ENCODE results near the gene RHO. TPM values are rescaled to one million over a fixed set of nuclear protein-coding genes. Genes with fewer than 3 reads are reported as not detected.
A peak's percentile ranks its signal among the peaks of the same experiment; 100 is the strongest.
"Not testable (repeated sequence)": the region's sequence is repeated elsewhere in the genome, so short reads cannot be mapped to it uniquely, and the experiment has no call there.

The RHO gene
- total RNA-seq, 1 donor from 2014 or later = 0.09 TPM

DNA sequence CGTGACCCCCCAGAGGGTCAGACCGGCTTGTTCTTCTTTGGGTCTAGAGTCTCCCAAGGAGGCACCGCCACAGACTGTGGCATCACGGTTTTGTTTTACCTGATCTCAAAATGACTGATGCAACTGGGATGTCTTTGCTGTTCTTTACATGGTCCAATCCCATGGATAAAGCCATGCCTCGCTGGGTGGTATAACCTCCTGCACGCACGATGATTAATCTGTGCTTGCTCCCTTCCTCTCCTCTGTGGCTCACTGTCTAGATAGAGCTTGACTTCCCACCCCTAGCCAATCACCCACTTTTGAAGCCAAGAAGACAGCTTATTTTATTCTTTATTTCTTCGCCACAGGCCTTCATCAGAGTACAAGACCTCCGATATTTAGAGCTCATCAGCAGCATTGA, 36.6 kb upstream of the RHO start:
- TF ChIP-seq, protein P1, sequence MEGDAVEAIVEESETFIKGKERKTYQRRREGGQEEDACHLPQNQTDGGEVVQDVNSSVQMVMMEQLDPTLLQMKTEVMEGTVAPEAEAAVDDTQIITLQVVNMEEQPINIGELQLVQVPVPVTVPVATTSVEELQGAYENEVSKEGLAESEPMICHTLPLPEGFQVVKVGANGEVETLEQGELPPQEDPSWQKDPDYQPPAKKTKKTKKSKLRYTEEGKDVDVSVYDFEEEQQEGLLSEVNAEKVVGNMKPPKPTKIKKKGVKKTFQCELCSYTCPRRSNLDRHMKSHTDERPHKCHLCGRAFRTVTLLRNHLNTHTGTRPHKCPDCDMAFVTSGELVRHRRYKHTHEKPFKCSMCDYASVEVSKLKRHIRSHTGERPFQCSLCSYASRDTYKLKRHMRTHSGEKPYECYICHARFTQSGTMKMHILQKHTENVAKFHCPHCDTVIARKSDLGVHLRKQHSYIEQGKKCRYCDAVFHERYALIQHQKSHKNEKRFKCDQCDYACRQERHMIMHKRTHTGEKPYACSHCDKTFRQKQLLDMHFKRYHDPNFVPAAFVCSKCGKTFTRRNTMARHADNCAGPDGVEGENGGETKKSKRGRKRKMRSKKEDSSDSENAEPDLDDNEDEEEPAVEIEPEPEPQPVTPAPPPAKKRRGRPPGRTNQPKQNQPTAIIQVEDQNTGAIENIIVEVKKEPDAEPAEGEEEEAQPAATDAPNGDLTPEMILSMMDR (IDR thresholded peaks at IDR 0.05; ENCODE audit: unreplicated experiment) = no peak
- Mint-ChIP-seq H3K4me3 (no peak overlapping the region), H3K27me3 (ENCODE audit: low read depth) (no peaks in the 10 kb centered on the region), H3K9me3 (no peaks in the 10 kb centered on the region), H3K27ac (no peak overlapping the region), H3K36me3 (peaks cover 19% of the 10 kb centered on the region), H3K4me1 (peaks cover 26% of the 10 kb centered on the region)
- DNase-seq (ENCODE audit: low spot score in 2 of 2, unreplicated experiment in 2 of 2) = no peak

DNA sequence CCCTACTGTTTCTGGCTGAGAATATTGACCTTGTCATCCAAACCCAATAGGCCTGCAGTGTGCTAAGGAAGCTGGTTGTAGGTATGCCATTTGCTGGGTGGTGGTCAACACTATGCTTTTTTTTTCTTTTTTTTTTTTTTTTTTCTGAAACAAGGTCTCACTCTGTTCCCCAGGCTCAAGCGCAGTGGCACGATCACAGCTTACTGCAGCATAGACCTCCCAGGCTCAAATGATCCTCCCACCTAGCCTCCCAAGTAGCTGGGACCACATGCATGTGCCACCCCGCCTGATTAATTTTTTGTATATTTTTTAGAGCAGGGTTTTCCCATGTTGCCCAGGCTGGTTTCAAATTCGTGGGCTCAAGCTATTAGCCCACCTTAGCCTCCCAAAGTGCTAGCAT, 35.7 kb upstream of the RHO start:
- H3K27me3 Mint-ChIP-seq (ENCODE audit: low read depth) = no peaks in the 10 kb centered on the region
- no peak overlapping the region for H3K27ac Mint-ChIP-seq
- H3K4me3 Mint-ChIP-seq = no peak overlapping the region
- no peak for DNase-seq (ENCODE audit: low spot score in 2 of 2, unreplicated experiment in 2 of 2)
- peaks cover 25% of the 10 kb centered on the region for H3K4me1 Mint-ChIP-seq
- H3K36me3 Mint-ChIP-seq = peaks cover 19% of the 10 kb centered on the region
- TF ChIP-seq, protein P1 (IDR thresholded peaks at IDR 0.05; ENCODE audit: unreplicated experiment) = no peak
- no peaks in the 10 kb centered on the region for H3K9me3 Mint-ChIP-seq

DNA sequence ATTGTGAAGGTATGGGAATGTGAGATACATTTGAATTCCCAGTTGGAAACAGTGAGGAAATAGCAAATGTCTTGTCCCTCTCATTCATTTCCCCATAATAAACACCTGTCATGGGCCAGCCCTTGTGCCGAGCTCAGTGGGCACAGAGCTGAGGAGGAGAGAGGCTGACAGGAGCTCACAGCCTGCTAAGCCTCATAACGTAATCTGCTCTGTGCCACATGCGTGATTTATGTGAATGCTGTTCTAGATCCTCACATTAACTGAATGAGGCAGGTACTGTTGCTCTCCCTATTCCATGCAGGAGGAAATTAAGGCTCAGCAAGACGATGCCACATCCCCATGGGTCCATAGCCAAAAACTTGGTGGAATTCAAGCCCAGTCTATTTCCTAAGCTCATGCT, 35.2 kb upstream of the RHO start:
- H3K4me1 Mint-ChIP-seq = peaks cover 25% of the 10 kb centered on the region
- no peak overlapping the region for H3K4me3 Mint-ChIP-seq
- no peaks in the 10 kb centered on the region for H3K27me3 Mint-ChIP-seq (ENCODE audit: low read depth)
- no peak for DNase-seq (ENCODE audit: low spot score in 2 of 2, unreplicated experiment in 2 of 2)
- H3K36me3 Mint-ChIP-seq = peaks cover 19% of the 10 kb centered on the region
- TF ChIP-seq, protein P1 (IDR thresholded peaks at IDR 0.05; ENCODE audit: unreplicated experiment) = no peak
- no peaks in the 10 kb centered on the region for H3K9me3 Mint-ChIP-seq
- H3K27ac Mint-ChIP-seq = no peak overlapping the region

DNA sequence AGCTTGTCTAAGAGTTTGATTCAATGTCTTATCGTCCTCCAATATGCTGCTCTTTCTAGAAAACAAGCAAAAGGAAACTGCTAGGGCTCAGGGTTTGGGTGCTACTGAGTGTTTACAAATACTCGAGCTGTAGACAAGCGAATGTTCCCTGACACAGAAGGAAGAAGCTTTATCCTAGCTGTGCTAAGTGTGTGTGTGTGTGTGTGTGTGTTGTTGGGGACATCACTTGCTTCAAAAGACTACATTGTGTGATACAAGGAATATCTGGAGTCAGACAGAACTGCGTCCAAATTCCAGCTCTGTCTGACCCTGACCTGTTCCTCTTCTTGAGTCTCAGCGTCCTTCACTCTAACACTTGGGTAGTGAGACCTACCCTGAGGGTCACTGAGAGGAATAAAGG, 33.9 kb upstream of the RHO start:
- not testable (repeated sequence) for H3K27me3 Mint-ChIP-seq (ENCODE audit: low read depth)
- Mint-ChIP-seq H3K36me3 (peaks cover 15% of the 10 kb centered on the region), H3K27ac (peak overlapping the region; percentile 35)

DNA sequence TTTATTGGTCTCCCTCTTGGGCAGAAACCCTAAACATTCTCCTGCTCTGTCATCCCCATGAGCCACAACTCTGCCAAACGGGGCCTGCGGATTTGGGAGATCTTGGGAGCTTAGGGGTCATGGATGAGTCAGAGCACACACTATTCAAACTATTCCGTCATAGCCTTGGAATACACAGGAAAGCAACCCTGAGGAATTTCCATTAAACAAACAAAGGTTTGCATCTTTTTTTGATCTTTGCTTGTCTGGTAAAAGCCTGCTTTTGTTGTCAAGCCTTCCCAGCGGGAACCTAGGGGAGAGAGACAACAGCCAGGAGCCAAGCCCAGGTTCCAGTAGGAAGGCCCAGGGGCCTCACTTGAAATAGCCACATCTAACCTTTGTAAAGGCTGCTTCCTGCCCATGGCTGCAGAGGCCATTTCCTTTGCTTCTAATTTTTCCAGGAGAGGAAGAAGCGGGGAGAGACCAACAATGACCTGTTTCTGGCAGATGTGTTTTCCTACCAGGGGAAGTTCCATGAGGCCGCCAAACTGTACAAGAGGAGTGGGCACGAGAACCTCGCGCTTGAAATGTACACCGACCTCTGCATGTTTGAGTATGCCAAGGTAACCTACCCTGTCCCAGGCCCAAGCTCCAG, 33.3 kb upstream of the RHO start:
- Mint-ChIP-seq H3K4me1 (peaks cover 25% of the 10 kb centered on the region), H3K27ac (peak overlapping the region; percentile 35), H3K36me3 (peaks cover 15% of the 10 kb centered on the region)
- H3K9me3 Mint-ChIP-seq; H3K4me3 Mint-ChIP-seq; H3K27me3 Mint-ChIP-seq (ENCODE audit: low read depth); DNase-seq (ENCODE audit: low spot score in 2 of 2, unreplicated experiment in 2 of 2): not testable (repeated sequence)

More for the DNA sequence above, 33.9 kb upstream of the RHO start:
- peaks cover 25% of the 10 kb centered on the region for H3K4me1 Mint-ChIP-seq
- H3K9me3 Mint-ChIP-seq; H3K4me3 Mint-ChIP-seq; DNase-seq (ENCODE audit: low spot score in 2 of 2, unreplicated experiment in 2 of 2): not testable (repeated sequence)

DNA sequence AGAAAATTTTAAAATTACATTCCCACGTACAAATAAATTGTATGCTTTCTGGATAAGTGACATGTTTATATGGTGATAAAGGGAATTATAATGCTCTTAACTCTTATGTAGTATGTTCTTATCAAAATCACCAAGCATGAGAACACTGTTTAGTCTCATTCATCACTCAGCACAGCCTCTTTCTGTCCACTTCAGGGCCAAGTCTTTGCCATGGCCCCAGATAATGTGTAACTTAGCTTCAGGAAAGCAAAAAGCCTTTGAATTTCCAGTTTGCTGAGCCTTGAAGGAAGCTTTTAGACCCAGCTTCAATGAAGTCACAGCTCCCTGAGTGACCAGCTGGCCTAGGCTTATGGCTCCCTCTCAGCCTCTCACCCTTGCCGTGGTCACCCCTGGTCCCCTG, 30.6 kb upstream of the RHO start:
- not testable (repeated sequence) for H3K27me3 Mint-ChIP-seq (ENCODE audit: low read depth); DNase-seq (ENCODE audit: low spot score in 2 of 2, unreplicated experiment in 2 of 2); H3K4me3 Mint-ChIP-seq; H3K9me3 Mint-ChIP-seq
- H3K27ac Mint-ChIP-seq = peak overlapping the region; percentile 27
- H3K4me1 Mint-ChIP-seq = peaks cover 22% of the 10 kb centered on the region
- H3K36me3 Mint-ChIP-seq = peaks cover 13% of the 10 kb centered on the region

DNA sequence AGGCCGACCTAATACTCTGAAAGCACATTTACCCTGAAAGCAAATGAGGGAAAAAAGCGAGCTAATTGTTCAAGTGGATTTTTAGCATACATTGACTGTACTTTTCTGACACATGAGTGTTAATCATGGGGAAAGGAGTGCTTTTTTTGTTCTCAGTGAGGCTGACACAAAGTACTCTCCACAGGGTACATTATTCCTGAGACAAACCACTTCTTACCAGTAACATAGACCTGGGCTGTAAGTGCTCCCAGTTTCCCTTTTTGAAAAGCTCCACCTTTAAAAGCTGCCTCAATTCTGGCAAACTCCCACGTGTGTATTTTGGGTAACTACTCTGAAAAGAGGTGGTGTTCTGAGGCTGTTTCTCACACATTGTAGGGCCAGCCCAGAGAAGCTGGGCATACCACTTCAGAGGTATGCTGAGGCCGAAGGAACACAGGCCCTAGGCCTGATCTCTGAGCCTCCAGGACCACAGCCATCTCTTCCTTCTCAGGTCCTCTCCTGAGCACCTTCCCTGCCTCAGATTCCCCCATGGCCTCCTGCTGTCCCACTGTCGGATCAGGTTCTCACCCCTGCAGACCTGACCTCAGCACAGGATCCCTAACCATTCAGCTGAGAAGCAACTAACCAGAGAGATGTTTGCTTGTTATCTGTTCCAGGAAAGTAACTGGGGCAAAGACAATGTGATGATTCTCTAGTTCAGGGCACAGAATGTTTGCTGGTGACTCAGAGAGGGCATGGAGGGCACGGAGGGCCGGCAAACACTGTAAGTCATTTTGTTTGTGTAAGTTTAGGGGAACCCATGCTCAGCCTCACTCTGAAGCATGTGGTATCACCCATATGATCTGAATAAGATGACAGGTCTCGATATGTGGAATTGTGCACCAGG, 29.6 kb upstream of the RHO start:
- H3K9me3 Mint-ChIP-seq; H3K27me3 Mint-ChIP-seq (ENCODE audit: low read depth); DNase-seq (ENCODE audit: low spot score in 2 of 2, unreplicated experiment in 2 of 2); H3K4me3 Mint-ChIP-seq; H3K27ac Mint-ChIP-seq: not testable (repeated sequence)
- H3K36me3 Mint-ChIP-seq = peaks cover 17% of the 10 kb centered on the region
- H3K4me1 Mint-ChIP-seq = peaks cover 31% of the 10 kb centered on the region

DNA sequence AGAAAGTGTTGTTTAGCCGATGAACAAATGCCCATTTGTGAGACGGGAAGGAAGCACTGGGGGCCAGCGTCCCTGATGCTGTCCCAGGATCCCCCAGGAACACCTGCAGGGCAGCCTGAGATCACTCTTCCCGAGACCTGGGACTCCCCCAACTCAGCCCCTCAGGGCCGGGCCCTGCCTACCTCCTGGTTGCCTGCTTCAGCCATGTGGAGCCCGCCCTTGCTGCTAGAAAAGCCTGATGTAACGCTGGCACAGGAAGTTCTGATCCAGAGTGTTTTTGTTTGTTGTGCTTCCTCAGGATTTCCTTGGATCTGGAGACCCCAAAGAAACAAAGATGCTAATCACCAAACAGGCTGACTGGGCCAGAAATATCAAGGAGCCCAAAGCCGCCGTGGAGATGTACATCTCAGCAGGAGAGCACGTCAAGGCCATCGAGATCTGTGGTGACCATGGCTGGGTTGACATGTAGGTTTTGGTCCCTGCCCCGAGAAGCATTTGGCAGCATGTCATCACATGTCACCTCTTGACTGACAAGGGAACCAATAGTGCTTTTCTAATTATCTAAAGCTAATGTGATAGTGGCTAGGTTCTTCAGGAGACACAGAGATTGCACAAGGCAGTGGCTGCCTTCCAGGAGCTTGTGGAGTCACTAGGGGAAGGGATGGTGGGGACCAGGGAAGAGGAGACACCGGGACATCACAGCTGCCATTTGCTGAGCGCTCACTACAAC, 28.7 kb upstream of the RHO start:
- H3K4me1 Mint-ChIP-seq = peaks cover 29% of the 10 kb centered on the region
- not testable (repeated sequence) for H3K27me3 Mint-ChIP-seq (ENCODE audit: low read depth); H3K27ac Mint-ChIP-seq; H3K4me3 Mint-ChIP-seq; H3K9me3 Mint-ChIP-seq; DNase-seq (ENCODE audit: low spot score in 2 of 2, unreplicated experiment in 2 of 2)
- H3K36me3 Mint-ChIP-seq = peaks cover 18% of the 10 kb centered on the region

All from mesothelial cell of epicardium (in vitro differentiated cells).